ENCODE measurements around the gene TMEM9B.
"Not testable (repeated sequence)": the region's sequence is repeated elsewhere in the genome, so short reads cannot be mapped to it uniquely, and the experiment has no call there.

TMEM9B gene

DNA sequence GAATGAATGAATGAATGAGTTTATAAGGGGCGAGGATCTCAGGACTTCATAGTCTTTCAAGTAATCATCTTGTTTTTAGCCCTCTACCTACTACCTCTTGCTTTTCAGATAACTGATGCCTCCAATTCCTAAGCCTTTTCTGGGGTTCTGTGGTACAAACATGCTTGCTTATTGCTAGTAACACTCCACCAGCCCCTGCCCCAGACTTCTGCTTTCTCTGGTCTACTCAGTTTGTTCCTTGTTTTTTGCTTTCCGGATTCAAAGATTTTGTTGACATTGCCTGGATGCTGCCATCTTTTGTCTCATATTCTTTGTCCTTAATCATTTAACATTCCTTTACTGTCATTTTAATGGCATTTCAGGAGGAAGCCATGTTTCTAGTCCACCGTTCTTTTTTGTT is 8.9 kb upstream of the TMEM9B start:
- no peak for DNase-seq (ENCODE audit: low read depth in 2 of 2)

DNA sequence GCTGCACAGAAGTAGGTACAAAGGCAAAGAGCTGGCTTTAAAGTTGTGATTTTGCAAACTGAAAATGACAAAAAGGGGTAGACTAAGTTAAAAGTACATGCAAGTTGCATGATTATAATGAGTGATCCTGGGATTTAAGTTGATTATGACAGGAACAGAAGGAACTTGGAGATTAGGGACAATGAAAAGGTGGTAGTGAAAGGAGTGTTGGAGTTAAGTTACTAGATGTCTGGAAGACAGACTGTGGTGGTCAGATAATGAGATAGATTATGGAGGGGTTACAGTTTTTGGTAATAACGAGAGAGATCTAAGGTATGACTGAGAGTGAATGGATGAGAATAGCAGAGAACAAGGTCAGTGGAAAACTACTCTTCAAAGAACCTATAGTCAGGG is 7.7 kb upstream of the TMEM9B start:
- no peak for DNase-seq (ENCODE audit: low read depth in 2 of 2)

DNA sequence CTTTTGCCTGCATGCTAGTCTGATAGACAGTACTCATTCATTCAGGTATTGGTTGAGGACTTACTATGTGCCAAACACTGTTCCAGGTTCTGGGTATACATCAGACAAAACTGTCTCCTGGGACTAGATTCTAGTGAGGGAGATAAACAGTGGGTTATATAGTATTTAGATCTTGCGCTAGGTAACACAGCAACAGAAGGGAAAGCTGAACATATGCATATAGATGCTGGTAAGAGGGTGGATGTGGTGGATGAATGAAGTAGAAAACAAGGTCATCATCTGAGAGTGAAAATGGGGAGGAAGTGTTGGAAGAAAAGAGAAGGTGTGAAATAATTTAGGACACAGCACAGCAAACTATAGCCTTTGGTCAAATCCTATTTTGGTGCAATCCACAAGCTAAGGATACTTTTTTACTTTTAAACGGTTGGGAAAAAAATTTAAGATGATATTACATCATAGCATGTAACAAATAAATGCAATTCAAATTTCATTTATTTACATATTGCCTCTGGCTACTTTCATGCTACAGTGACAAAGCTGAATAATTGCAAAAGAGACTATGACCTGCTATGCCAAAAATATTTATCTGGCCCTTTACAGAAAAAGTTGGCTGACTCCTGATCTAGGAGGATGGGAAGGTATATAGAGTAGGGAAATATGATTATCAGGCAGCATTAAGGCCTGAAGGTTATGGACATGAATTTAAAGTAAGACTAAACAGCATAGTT is 7.1 kb upstream of the TMEM9B start:
- DNase-seq (ENCODE audit: low read depth in 2 of 2), result no peak

GRCh38 chr11:8967184-8967583 is 2.9 kb upstream of the TMEM9B start:
- DNase-seq (ENCODE audit: low read depth in 2 of 2), result no peak

GRCh38 chr11:8963569-8964323 is 496 bp downstream of the TMEM9B start:
- peak in 1 of 2 experiments; percentile 20 for DNase-seq (ENCODE audit: low read depth in 2 of 2)

DNA sequence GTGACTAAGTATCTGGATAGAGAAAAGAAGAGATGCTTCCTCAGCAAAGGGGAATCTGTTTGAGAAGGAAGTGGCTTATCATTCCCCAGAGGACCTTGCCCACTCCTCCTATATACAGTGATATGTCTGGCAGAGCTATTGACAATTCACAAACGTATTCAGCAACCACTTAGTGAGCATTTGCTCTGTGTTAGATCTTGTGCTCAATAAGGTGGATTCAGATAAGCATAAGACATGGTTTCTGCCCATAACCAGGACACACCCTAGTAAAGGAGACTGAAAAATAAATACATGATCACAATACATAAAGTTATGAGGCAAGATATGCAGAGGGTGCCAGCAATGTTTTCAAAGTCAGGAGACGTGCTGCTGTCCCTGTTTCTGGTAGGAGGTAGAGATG is 1.4 kb downstream of the TMEM9B start:
- DNase-seq (ENCODE audit: low read depth in 2 of 2), result no peak

- DNase-seq (ENCODE audit: low read depth in 2 of 2), result no peak
Measured at GRCh38 chr11:8961401-8961800, 2.8 kb downstream of the TMEM9B start.

DNA sequence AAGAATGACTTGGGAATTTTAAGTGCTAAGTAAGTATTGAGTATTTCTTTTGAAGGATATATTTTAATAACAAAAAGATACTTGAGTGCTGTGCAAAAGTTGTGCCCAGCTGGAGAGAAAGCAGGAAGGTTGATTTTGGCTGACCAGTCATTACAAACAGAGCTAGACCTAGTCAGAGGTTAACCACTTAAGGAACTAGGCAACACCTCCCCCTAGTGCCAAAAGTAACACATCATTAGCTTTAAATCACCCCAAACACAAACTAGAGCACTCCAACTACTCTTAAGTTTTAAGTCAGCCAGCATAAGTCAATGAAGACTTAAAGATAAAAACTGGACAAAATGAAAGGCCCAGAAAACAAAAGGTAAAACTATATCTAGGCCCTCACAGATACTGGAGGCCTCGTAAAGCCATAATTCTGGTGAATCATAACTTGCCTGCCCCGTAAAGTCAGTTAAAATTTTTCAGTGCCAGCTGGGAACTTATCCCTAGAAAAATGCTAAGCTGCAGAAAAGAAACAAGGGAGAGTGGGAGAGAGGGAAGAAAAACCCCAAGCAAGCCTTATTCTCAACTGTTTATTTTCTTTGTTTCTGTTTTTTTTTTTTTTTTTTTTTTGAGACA is 4.6 kb downstream of the TMEM9B start:
- DNase-seq (ENCODE audit: low read depth in 2 of 2), result peak; percentile 39

- DNase-seq (ENCODE audit: low read depth in 2 of 2), result no peak
Measured at GRCh38 chr11:8956860-8957259, 7.4 kb downstream of the TMEM9B start.

DNA sequence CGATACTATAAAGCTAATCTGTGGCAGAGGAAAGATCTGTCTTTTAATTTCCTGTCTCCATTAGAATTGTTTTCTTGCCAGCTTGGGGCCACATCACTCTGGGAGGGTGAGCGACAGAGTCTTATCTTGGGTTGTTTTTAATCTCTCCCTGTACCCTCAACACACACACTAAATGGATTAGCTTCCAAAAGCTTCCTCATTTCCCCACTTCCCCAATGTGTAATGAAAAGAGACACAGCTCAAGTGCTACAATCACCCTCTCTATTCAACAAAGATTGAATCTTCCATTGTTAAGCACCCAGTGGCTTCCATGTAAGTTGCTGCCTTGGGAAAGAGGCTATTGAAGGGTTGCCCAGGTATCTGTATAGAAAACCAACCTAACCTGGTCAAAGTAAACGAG is 15.4 kb downstream of the TMEM9B start:
- DNase-seq (ENCODE audit: low read depth in 2 of 2), result no peak

- no peak for DNase-seq (ENCODE audit: low read depth in 2 of 2)
Measured at GRCh38 chr11:8947230-8947943, 16.9 kb downstream of the TMEM9B start.

DNA sequence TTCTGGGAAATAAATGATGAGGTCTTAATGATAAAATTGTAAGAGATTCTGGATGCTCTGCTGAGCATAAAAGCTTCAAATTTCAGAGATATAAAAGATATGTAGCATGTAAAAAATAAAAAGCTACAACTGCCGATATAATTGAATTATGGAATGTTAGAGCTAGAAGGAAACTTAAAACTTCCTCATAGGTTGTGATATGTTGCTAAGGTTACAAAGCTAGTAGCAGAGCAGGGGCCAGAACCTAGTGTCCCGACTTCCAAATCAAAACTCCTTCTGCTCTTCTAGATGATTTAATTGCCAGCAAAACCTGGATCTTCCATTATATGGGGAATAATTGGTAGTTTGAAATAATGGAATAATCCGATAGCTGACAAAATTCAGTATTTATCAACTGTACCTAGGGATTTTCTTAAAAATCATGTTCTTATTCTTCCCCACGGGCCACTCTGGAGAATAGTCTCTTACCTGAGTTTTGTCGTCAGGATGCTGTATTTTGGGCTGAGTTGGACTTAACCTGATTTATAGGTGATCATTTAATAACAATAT is 21.6 kb downstream of the TMEM9B start, which contains the start of gene ASCL3:
ASCL3 (minus strand) TSS at position 499 of the 549 bp plus-strand sequence. CDS start 4,855 bp downstream, outside the sequence.
- DNase-seq (ENCODE audit: low read depth in 2 of 2), result no peak

DNA sequence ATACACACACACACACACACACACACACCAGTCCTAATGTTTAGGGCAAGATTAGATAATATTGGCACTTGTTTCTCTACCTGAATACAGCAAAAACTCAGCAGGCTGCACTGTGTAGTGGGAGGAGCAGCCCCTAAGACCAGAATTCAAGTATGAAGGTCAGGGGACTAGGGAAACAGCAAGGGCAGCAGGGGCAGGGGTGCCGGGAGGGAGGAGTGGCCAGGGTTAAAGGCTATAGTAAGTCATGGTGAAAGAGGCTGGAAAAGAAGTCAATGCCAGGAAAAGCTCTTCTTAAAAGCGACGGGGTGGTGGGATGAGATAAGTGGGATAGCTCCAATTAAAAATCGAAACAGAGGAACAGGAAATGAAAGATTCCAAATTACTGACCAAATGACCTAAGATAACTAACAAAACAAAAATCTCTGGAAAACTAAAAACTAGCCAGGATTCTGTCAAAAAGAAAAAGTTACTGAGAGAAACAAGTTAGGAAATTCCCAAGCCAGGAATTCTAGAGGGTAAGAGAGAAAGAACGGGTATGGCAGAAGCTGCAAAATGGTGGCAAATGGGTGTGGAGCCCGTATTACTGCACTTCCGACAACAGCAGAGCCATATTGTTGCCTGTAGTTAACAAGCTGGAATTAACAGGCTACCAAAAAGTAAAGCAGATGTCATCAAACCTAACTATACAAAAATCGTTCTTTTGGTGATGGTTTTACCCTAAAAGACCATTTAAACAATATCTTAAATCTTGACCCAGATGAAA is 22.7 kb downstream of the TMEM9B start:
- DNase-seq (ENCODE audit: low read depth in 2 of 2), result no peak

DNA sequence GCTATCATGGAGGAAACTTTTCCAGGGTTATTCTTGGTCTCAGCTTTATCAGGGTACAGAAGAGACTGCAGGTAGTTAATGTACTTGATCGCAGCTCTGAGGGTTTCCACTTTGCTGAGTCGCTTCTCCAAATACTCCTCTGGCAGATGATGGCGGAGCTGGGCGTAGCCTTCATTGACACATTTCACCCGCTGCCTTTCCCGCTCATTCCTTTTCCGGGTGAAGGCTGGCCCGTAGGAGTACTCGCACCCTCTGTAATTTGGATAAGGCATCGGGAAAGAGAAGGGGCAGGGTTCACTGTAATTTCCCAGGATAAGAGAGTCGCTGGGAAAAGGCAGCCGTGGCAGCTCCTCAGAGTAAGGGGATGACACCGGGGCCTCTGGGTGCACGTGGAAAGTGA is 26.6 kb downstream of the TMEM9B start:
- DNase-seq (ENCODE audit: low read depth in 2 of 2), result no peak

DNA sequence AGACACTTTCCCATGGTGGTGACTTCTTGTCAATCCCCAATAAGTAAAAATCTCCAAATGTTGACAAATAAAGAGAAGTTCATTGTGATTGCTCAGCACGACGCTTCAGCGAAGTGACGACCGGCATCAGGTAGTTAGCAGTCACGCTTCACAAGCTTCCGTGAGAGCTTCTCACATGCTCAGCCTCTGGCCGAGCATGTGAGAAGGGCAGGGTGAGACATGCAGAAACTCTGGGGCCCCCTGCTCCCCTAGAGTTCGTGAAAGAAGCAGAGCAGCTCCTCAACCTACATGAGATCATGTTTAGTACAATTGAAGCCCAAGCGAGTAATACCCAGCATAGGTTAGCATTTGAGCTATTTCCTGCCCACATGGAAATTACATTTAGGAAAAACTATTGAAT is 27.1 kb downstream of the TMEM9B start:
- no peak for DNase-seq (ENCODE audit: low read depth in 2 of 2)

GRCh38 chr11:8935789-8936188 is 28.5 kb downstream of the TMEM9B start:
- DNase-seq (ENCODE audit: low read depth in 2 of 2), result not testable (repeated sequence)

DNA sequence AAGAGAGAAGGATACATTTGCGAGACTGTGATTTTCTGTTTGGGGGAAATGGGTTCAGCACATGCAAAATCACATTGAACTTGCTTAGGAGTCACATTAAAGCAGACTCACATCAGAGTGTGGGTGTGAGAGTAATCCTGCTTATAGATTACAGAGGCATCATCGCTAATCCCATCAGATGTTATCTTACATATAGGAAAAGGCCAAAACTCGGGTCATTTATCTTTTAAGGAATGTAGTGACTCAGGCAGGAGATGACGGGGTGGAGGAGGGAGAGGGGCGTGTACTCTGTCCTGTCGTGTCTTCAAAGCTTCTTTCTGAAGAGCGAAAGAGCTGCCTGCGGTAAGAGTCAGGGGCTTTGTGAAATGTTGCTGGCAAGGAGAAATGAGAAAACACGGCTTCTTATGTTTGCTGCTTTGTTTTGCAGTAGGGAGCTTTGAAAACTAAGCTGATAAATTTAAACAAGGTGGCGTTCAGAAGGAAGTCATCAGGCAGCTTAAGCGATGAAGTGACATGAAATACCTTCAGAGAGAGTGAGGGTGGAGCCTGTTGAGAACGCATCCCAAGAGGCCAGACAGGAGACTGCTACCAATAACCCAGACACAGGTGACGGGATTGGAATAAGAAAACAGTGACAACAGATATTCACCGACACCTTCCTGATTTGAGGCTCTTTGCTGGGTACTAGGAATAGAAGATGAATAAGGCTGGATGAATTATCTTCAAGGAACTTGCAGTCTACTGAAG is 29.3 kb downstream of the TMEM9B start:
- peak; percentile 71 to 74 for DNase-seq (ENCODE audit: low read depth in 2 of 2)

- no peak for DNase-seq (ENCODE audit: low read depth in 2 of 2)
Measured at GRCh38 chr11:8933931-8934330, 30.3 kb downstream of the TMEM9B start.

DNA sequence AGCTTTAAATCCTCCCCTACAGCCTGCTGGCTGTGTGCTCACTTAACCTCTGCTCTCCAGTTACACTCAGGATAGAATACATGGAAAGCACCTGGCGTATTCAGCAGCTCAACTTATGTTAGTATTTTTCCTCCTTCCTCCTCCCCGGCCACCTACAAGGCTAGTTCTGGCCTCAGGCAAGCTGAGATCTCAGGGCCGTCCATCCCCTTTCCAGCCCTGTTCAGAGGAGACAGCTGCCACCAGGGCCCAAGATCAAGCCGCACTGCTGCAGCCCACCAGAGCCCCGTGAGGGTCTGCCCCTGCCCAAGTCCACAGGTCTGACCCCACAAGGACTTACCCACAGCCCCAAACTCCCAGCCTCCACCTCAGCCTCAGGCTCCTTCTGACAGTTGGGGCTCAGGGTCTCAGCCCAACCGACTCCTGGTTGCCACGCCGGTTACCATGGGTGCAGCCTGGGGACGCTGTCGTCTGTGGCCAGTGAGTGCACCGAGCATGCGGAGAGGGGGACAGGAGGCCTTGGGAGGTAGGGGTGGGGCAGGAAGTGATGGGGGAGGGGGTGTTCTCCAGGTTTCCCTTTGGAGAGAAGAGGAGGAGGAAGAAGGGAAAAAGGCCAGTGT is 31.6 kb downstream of the TMEM9B start, which contains the start of gene C11orf16:
C11orf16 (minus strand) TSS at position 384 of the 617 bp plus-strand sequence. CDS start 639 bp downstream, outside the sequence.
- DNase-seq (ENCODE audit: low read depth in 2 of 2), result no peak
